GM19035 (cell line): ENCODE results near the gene XPC.

ENCODE experiments used
- ATAC-seq: cut with Tn5 transposase; IDR thresholded peaks from one replicate; pipeline ENCODE4 v1.9.1; 2021; ENCODE audit not compliant: unreplicated experiment

XPC gene

GRCh38 chr3:14208168-14208567 lies 29.8 kb upstream of the XPC start:
- no peak for ATAC-seq

GRCh38 chr3:14206548-14207177 lies 28.3 kb upstream of the XPC start:
- no peak for ATAC-seq

DNA sequence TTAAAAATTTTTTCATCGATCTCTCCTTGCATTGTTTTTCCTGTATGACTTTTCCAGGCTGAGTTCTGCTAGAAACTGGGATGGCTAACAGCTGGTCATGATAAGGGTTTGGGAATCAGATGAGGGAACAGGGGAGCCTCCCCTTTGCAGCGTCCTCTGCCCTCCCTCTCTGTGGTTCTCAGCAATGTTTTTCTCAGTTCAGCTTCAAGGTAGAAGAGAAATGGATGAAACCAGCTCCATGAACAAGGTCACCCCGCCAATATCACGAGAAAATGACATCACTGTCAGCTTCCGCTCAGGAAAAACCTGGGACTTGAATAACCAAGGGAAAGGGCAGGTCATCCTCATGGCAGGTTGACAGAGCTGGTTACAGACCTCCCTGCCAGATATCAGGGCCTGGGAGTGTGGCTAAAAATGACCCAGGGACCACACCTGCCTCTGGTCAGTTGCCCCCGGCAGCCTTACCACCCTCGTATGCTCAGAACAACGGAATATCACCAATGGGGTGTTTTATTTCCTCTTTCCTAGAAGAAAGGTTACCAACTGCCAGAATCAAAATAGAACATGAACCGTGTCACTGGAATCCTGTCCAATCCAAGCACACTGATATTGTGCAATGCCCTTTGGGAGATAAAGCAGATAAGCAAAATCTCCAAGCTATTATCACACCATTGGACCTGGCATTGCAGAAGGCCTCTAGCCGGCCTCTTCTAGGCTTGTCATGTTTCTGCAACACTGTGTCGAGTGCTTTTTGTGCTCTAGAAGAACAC lies 26.3 kb upstream of the XPC start:
- no peak for ATAC-seq

- no peak for ATAC-seq
These were observed 25.2 kb upstream of the XPC start for GRCh38 chr3:14203521-14204079.

DNA sequence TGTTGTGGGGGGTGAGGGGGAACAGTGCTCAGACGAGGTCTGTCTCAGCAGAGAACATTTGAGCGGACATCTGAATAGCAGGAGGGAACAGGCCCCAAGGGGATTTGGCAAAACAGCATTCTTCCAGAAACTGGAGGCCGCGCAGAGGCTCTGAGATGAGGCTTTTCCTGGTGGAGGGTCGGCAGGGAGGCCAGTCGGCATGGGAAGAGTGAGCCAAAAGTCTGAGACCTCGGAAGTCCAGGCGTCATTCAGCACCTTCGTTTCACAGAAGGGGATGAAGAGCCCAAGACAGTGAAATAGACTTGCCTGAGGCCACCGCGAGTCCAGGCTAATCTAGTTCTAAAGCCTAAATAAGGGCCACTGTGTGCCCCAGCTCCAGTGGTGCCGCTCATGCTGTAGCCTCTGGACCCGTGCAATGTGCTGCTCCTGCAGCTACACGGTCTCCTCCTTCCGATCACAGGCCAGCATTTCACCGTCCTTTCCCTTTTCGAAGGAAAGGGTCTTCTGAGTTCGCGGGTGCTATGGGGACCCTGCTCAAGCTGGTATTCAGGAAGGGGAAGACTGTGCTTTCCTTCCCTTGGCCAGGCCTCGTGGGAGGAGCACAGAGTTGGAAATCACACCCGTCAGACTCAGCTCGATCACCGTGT lies 24.6 kb upstream of the XPC start:
- ATAC-seq: no peak

- no peak for ATAC-seq
These were observed 23.7 kb upstream of the XPC start for GRCh38 chr3:14201940-14202684.

DNA sequence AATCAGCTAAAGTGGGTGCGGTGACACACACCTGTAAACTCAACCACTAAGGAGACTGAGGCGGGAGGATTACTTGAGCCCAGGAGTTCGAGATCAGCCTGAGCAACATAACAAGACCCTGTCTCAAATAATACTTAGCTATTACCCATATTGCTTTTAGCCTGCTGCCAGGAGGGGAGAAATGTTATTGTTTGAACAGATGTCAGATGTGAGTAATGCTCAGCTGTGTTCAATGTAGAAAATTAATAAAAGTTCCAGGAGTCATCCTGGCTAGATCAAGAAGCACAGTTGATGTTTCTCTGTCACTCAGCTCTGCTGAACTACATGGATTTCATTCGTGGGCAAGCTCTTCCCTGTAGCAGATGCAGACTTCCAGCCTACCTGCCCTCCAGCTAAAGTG lies 22.4 kb upstream of the XPC start:
- no peak for ATAC-seq

GRCh38 chr3:14200276-14200675 lies 21.9 kb upstream of the XPC start:
- ATAC-seq: no peak

DNA sequence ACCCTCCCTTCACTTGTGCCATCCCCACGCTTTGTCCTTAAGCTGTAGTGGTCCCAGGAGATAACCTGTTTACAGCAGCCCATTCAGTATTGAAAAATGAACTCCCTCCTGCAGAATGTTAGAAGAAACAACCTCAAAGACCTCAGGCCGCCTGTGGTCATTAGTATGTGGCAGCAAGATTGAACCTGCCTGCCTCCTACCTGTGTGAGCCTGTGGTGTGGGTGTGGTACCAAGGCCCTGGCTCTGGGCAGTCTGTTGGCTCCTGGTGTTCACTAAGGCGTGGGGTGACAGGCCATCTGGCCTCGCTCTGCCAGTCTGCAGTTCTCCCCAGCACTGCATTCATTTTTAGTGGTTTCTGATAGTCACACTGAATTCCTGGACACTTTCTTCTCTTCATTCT lies 21.2 kb upstream of the XPC start:
- ATAC-seq: no peak

GRCh38 chr3:14194865-14195264 lies 16.5 kb upstream of the XPC start:
- ATAC-seq: no peak

- ATAC-seq: no peak
These were observed 9.8 kb upstream of the XPC start for GRCh38 chr3:14188041-14188754.

- no peak for ATAC-seq
These were observed 8.6 kb upstream of the XPC start for GRCh38 chr3:14186854-14187458.

- no peak for ATAC-seq
These were observed 4.7 kb upstream of the XPC start for GRCh38 chr3:14183015-14183577.

DNA sequence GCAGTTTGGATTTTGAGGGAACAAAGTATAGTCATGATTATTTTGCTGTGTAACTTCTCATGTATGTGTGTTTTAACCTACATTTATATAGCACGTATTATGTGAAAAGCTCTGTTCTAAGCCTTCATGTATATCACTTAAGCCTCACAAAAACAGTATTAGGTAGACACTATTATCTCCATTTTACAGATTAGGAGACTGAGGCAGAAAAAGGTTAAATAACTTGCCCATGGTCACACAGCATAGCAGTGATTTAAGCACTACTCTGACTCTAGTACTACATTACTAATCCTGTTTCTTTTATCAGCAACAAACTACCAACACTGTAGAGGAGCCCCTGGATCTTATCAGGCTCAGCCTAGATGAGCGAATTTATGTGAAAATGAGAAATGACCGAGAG lies 2.9 kb upstream of the XPC start:
- ATAC-seq: no peak

- ATAC-seq: no peak
These were observed 1.4 kb upstream of the XPC start for GRCh38 chr3:14179795-14180194.

GRCh38 chr3:14179114-14179465 lies 689 bp upstream of the XPC start:
- no peak for ATAC-seq

DNA sequence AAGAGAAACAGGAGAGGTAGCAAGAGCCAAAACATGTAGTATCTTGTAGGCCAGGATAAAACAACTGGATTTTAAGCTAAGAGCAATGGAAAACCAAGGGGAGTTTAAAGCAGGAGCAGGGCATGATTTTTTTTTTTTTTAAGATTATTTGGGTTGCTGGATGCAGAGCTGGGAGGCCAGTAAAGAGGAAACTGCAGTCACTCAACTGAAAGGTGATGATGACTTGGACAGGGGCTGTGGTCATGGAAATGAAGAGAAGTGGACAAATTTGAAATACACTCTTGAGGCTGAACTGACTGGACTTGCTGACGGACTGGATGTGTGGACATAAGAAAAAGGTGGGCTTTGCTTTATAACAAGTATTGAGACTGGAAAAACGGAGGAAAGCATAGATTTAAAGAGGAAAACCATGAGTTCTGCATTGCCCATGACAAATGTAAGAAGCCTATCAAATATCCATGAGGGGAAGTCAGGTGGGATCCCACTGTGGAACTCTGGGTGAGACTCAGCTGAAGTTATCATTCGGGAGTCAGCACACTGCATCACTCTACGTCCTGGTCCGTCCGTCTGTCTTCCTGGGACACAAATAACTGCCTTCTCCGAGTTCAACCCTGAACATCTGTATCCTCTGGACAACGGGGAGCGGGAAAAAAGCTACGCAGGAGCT lies 688 bp downstream of the XPC start:
- ATAC-seq: no peak

DNA sequence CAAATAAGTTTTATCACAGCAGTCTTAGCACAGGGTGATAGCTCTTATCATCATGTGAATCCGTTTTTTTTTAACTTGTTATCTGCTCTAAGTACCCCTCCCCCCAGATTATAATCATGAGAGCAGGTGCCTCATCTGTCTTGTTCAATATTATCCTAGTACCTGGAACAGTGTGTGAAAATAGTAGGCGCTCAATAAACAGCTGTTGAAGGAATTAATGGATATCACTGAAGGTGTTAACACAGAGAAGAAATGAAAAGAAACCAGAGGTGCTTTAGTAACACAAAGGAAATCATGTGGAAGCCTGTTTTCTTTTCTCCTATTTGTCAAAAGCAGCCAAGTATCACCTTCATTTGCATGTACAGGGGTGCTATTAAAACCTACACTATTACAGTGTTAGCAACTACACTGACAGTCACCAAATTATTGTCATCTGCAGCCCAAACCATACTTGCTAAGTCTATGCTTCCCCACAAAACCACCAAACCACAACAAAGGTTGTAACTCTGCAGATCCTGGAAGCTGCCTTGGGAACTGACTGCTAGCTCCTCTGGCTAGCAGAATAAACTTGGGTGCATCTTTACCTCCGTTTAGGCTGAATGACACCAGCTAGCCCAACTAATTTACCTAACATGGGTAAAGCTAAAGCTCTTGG lies 2.9 kb downstream of the XPC start:
- no peak for ATAC-seq

DNA sequence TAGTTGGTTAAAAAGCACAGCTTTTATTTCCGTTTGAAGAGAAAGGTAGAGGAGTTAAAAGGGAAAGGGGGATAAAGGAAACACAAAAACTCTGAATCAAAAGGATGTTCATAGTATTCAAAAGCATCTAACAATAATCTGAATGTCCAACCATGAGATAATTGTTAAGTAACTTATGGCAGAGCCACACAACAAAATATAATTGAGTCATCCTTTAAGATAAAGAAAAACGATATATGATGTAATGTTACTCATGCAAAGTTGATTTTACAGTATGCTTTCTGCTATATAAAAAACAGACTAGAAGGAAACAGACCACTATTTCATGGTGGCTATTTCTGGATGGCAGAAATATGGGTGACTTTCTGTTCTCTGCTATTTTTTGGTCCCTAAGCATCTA lies 3.9 kb downstream of the XPC start:
- ATAC-seq: no peak
